HepG2 (cell line): Measurements from ENCODE around the gene LSM2. TPM values are rescaled to one million over a fixed set of nuclear protein-coding genes. Genes with fewer than 3 reads are reported as not detected.

Experiments used
- DNMT3B ChIP-seq: conservative IDR thresholded peaks from 2 replicates; pipeline ENCODE4 v1.6.1; 2016; ENCODE audit warnings: missing biosample characterization, control low read depth
- FOXC1 ChIP-seq: sonication (generic); formaldehyde crosslinking; IDR thresholded peaks from 2 replicates; pipeline ENCODE4 v1.8.0; 2022; ENCODE audit warnings: mild to moderate bottlenecking, missing genetic modification reagents, borderline replicate concordance
- GZF1 ChIP-seq: sonication (generic); formaldehyde crosslinking; IDR thresholded peaks from 2 replicates; pipeline ENCODE4 v1.5.1; 2020; ENCODE audit warnings: mild to moderate bottlenecking, missing genetic modification reagents
- POLR2AphosphoS5 ChIP-seq: IDR thresholded peaks from 2 replicates; pipeline ENCODE4 v1.6.1; 2012; ENCODE audit warnings: low read depth, low read length
- SCMH1 ChIP-seq: sonication (generic); formaldehyde crosslinking; IDR thresholded peaks from 2 replicates; pipeline ENCODE4 v1.9.0; 2021; ENCODE audit warnings: missing genetic modification reagents, mild to moderate bottlenecking, borderline replicate concordance
- ZNF142 ChIP-seq: sonication (generic); formaldehyde crosslinking; IDR thresholded peaks from 2 replicates; pipeline ENCODE4 v1.4.0; 2020; ENCODE audit warnings: missing genetic modification reagents
- ZNF431 ChIP-seq: sonication (generic); formaldehyde crosslinking; IDR thresholded peaks from 2 replicates; pipeline ENCODE4 v1.9.0; 2022; ENCODE audit warnings: missing genetic modification reagents, low read depth, mild to moderate bottlenecking, borderline replicate concordance
- ZNF816 ChIP-seq: sonication (generic); formaldehyde crosslinking; IDR thresholded peaks from 2 replicates; pipeline ENCODE4 v1.8.0; 2022; ENCODE audit warnings: missing genetic modification reagents, mild to moderate bottlenecking, borderline replicate concordance
- polyA plus RNA-seq, 8 experiments: library from polyadenylated mRNA; depleted of rRNA in 3 of 8; stranded (reverse) in 7 of 8; unstranded in 1 of 8; fragments of >200 nt; fragmentation: Illumina TruSeq in 4 of 8; extraction: Trizol in 4 of 8; gene quantifications; 2 replicates each; pipeline versions ENCODE4 v1.2.1 to v1.2.3, GENCODE V29; 2011 to 2016; ENCODE audit warnings: low read depth in 4 of 8, missing spikeins in 1 of 8, mixed read lengths in 1 of 8; ENCODE audit not compliant: insufficient read depth in 1 of 8
- total RNA-seq, 5 experiments: library from RNA; depleted of rRNA; stranded (reverse); fragments of >200 nt; fragmentation: Illumina TruSeq; extraction: Trizol; gene quantifications; 2 replicates each; pipeline ENCODE4 v1.2.3, GENCODE V29; 2016; ENCODE audit warnings: low read depth in 1 of 5
- TF ChIP-seq, protein P1 (sequence below): sonication (generic); formaldehyde crosslinking; IDR thresholded peaks from 2 replicates; pipeline ENCODE4 v1.4.0; 2020; ENCODE audit warnings: missing genetic modification reagents
- TF ChIP-seq, protein P2 (sequence below): sonication (generic); formaldehyde crosslinking; IDR thresholded peaks from 2 replicates; pipeline ENCODE4 v1.4.0; 2020; ENCODE audit warnings: missing genetic modification reagents, borderline replicate concordance
- TF ChIP-seq, protein P3 (sequence below): sonication (generic); formaldehyde crosslinking; conservative IDR thresholded peaks from 2 replicates; pipeline ENCODE4 v1.4.0; 2020; ENCODE audit warnings: missing genetic modification reagents
- TF ChIP-seq, protein P4 (sequence below): sonication (generic); formaldehyde crosslinking; IDR thresholded peaks from 2 replicates; pipeline ENCODE4 v1.5.0; 2020; ENCODE audit warnings: missing genetic modification reagents, mild to moderate bottlenecking, borderline replicate concordance

Gene LSM2
- total and polyA plus RNA-seq, 2 of the 13 experiments (the other 11 are each of a cell fraction or from before 2014, with no cell fraction given): 69.4 to 90.5 TPM

DNA sequence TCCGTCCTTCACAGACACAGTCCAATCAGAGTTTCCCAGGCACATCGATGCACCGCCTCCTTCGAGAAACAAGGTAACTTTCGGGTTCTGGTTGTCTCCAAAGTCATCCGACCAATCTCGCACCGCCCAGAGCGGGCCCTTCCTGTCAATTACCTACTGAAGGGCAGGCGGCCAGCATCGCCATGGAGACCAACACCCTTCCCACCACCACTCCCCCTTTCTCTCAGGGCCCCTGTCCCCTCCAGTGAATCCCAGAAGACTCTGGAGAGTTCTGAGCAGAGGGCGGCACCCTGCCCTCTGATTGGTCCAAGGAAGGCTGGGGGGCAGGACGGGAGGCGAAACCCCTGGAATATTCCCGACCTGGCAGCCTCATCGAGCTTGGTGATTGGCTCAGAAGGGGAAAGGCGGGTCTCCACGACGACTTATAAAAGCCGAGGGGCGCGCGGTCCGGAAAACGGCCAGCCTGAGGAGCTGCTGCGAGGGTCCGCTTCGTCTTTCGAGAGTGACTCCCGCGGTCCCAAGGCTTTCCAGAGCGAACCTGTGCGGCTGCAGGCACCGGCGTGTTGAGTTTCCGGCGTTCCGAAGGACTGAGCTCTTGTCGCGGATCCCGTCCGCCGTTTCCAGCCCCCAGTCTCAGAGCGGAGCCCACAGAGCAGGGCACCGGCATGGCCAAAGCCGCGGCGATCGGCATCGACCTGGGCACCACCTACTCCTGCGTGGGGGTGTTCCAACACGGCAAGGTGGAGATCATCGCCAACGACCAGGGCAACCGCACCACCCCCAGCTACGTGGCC is 20.7 kb upstream of the LSM2 start, which contains the start of gene HSPA1B (continued):
- TF ChIP-seq, protein P1, sequence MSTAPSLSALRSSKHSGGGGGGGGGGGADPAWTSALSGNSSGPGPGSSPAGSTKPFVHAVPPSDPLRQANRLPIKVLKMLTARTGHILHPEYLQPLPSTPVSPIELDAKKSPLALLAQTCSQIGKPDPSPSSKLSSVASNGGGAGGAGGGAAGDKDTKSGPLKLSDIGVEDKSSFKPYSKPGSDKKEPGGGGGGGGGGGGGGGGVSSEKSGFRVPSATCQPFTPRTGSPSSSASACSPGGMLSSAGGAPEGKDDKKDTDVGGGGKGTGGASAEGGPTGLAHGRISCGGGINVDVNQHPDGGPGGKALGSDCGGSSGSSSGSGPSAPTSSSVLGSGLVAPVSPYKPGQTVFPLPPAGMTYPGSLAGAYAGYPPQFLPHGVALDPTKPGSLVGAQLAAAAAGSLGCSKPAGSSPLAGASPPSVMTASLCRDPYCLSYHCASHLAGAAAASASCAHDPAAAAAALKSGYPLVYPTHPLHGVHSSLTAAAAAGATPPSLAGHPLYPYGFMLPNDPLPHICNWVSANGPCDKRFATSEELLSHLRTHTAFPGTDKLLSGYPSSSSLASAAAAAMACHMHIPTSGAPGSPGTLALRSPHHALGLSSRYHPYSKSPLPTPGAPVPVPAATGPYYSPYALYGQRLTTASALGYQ: no peak
- TF ChIP-seq ZNF431 (CRISPR knock-in tag): no peak; the same call in 1 of the 2 replicates
- peak; percentile 100 for TF ChIP-seq POLR2AphosphoS5
- TF ChIP-seq, protein P2, sequence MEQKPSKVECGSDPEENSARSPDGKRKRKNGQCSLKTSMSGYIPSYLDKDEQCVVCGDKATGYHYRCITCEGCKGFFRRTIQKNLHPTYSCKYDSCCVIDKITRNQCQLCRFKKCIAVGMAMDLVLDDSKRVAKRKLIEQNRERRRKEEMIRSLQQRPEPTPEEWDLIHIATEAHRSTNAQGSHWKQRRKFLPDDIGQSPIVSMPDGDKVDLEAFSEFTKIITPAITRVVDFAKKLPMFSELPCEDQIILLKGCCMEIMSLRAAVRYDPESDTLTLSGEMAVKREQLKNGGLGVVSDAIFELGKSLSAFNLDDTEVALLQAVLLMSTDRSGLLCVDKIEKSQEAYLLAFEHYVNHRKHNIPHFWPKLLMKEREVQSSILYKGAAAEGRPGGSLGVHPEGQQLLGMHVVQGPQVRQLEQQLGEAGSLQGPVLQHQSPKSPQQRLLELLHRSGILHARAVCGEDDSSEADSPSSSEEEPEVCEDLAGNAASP (CRISPR knock-in tag): peak; percentile 65
- TF ChIP-seq GZF1 (CRISPR knock-in tag): peak; percentile 44; the same call in 1 of the 2 replicates
- TF ChIP-seq, protein P3, sequence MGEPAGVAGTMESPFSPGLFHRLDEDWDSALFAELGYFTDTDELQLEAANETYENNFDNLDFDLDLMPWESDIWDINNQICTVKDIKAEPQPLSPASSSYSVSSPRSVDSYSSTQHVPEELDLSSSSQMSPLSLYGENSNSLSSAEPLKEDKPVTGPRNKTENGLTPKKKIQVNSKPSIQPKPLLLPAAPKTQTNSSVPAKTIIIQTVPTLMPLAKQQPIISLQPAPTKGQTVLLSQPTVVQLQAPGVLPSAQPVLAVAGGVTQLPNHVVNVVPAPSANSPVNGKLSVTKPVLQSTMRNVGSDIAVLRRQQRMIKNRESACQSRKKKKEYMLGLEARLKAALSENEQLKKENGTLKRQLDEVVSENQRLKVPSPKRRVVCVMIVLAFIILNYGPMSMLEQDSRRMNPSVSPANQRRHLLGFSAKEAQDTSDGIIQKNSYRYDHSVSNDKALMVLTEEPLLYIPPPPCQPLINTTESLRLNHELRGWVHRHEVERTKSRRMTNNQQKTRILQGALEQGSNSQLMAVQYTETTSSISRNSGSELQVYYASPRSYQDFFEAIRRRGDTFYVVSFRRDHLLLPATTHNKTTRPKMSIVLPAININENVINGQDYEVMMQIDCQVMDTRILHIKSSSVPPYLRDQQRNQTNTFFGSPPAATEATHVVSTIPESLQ (CRISPR knock-in tag): no peak
- no peak for TF ChIP-seq SCMH1
- TF ChIP-seq, protein P4, sequence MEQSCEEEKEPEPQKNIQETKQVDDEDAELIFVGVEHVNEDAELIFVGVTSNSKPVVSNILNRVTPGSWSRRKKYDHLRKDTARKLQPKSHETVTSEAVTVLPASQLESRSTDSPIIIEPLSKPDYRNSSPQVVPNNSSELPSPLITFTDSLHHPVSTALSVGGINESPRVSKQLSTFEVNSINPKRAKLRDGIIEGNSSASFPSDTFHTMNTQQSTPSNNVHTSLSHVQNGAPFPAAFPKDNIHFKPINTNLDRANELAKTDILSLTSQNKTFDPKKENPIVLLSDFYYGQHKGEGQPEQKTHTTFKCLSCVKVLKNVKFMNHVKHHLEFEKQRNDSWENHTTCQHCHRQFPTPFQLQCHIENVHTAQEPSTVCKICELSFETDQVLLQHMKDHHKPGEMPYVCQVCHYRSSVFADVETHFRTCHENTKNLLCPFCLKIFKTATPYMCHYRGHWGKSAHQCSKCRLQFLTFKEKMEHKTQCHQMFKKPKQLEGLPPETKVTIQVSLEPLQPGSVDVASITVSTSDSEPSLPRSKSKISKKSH: peak; percentile 97
- peak; percentile 95 for TF ChIP-seq FOXC1 (CRISPR knock-in tag)
- TF ChIP-seq ZNF816 (CRISPR knock-in tag): no peak
- TF ChIP-seq DNMT3B (CRISPR knock-in tag): no peak; the same call in 1 of the 2 replicates
- peak; percentile 56; the same call in 1 of the 2 replicates for TF ChIP-seq ZNF142 (CRISPR knock-in tag)
